GM21390 (cell line): ENCODE data around the gene SUCLG2.
"Not testable (repeated sequence)": the region's sequence is repeated elsewhere in the genome, so short reads cannot be mapped to it uniquely, and the experiment has no call there.

Experiments
- ATAC-seq: cut with Tn5 transposase; IDR thresholded peaks from one replicate; pipeline ENCODE4 v1.9.1; 2021; ENCODE audit not compliant: unreplicated experiment

Gene SUCLG2

DNA sequence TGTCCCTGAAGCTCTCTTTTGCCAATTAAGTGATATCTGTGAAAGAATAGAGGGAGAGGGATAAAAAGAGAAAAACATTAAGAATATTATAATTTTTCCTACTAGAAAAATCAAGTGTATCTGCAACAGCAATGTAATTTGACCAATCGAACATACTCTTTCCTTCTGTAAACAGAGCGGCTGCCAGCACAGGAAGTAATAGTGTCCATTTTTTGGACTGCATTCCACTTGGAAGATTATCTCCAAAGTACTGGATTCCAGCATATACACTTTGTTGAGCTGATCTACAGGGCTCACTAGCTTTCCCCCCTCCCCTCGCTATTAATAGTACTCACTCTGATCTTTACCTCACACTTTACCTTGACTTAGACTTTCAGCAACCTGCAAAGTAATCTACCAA, 90.4 kb downstream of the SUCLG2 start:
- ATAC-seq: no peak

- ATAC-seq: no peak
Measured at GRCh38 chr3:67561667-67562394, 92.6 kb downstream of the SUCLG2 start.

- no peak for ATAC-seq
Measured at GRCh38 chr3:67561266-67561665, 93.1 kb downstream of the SUCLG2 start.

DNA sequence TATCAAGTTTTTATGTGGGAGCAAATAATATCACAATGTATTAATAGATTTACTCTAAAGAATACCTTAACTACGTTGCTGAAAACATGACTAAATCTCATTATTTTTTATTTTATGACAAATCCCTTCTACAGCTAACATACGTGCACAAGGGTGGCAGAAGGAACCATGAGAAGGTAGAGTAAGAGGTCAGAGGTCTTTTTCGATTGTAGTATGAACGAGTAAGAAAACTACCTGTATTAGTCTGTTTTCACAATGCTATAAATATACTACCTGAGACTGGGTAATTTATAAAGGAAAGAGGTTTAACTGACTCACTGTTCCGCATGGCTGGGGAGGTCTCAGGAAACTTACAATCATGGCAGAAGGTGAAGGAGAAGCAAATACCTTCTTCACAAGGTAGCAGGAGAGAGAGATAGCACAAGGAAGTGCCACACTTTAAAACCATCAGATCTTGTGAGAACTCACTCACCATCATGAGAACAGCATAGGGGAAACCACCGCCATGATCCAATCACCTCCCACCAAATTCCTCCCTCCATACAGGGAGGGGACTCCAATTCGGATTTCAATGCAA, 95.3 kb downstream of the SUCLG2 start:
- no peak for ATAC-seq

DNA sequence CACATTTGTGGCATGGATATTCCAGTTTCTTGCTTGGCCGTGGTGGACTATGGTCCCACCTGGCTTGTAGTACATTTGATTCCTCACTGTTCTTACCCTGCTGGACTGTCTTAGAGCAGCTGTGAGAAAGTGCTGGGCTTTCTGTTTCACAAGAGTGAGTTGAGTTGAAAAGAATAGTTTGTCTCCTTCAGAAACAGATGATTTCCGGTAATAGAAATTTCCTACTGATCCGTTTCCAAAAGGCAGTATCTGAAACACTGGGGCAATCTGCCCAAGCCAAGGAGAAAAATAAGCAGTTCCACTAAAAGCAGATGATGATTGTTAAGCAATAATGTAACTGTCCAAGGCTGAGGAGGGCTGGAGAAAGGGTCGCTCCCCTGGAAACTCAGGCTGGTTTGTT, 96.0 kb downstream of the SUCLG2 start:
- ATAC-seq: no peak

- no peak for ATAC-seq
Measured at GRCh38 chr3:67557848-67558355, 96.5 kb downstream of the SUCLG2 start.

DNA sequence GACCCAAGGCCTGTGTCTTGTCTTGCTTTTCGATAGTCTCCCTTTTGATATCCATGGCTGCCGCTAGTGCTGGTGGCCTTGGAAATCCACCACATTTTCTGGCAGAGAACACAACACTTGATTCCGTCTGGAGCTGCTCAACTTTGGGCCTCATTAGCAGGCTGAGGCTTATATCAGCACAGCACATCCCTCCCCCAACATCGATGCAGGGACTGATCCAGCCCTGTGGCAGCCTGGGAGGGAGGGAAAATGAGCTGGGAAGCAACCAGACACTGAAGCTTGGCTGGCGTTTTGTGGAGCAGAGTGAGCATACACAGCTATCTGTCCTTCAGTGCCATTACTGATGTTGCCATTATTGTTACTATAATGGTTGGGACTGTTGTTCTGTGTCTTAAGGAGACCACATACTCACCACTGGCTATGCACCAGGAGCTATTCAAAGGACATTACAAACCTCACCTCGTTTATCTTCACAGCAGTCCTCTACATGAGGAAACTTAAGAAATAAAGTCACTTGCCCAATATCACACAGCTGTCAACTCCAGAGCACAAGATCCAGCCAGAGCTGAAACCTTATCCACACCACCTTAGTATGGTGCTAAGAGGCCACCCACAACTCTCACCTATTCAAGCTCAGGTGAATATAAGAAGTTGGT, 102.9 kb downstream of the SUCLG2 start:
- no peak for ATAC-seq

GRCh38 chr3:67550541-67550940, 103.9 kb downstream of the SUCLG2 start:
- ATAC-seq: no peak

DNA sequence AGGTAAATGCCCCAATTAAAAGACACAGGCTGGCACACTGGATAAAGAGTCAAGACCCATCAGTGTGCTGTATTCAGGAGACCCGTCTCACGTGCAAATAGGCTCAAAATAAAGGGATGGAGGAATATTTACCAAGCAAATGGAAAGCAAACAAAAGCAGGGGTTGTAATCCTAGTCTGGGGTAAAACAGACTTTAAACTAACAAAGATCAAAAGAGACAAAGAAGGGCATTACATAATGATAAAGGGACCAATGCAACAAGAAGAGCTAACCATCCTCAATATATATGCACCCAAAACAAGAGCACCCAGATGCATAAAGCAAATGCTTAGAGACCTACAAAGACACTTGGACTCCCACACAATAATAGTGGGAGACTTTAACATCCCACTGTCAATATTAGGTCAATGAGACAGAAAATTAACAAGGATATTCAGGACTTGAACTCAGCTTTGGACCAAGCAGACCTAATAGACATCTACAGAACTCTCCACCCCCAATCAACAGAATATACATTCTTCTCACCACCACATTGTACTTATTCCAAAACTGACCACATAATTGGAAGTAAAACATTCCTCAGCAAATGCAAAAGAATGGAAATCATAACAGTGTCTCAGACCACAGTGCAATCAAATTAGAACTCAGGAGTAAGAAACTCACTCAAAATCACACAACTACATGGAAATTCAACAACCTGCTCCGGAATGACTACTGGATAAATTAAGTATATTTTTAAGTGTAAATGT, 111.7 kb downstream of the SUCLG2 start:
- ATAC-seq: not testable (repeated sequence)

GRCh38 chr3:67540198-67540894, 114.1 kb downstream of the SUCLG2 start:
- ATAC-seq: no peak

- ATAC-seq: not testable (repeated sequence)
Measured at GRCh38 chr3:67537203-67537602, 117.2 kb downstream of the SUCLG2 start.

- no peak for ATAC-seq
Measured at GRCh38 chr3:67535006-67535405, 119.4 kb downstream of the SUCLG2 start.

- no peak for ATAC-seq
Measured at GRCh38 chr3:67534594-67534993, 119.8 kb downstream of the SUCLG2 start.

GRCh38 chr3:67531181-67532101, 123.0 kb downstream of the SUCLG2 start:
- ATAC-seq: no peak

GRCh38 chr3:67529915-67530314, 124.5 kb downstream of the SUCLG2 start:
- ATAC-seq: no peak

GRCh38 chr3:67529337-67529736, 125.1 kb downstream of the SUCLG2 start:
- no peak for ATAC-seq

DNA sequence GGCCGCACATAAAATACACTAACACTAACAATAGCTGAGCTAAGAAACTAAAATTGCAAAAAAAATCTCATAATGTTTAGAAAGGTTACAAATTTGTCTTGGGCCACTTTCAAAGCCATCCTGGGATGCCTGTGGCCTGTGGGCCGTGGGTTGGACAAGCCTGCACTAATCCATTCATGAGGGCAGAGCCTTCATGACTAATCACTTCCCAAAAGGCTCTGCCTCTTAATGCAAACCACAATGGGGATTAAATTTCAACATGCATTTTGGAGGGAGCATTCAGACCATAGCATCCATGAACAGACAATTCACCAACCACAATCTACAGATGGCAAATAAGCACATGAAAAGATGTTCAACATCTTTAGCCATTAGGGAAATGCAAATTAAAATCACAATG, 128.2 kb downstream of the SUCLG2 start:
- ATAC-seq: no peak

- no peak for ATAC-seq
Measured at GRCh38 chr3:67524046-67524445, 130.4 kb downstream of the SUCLG2 start.

DNA sequence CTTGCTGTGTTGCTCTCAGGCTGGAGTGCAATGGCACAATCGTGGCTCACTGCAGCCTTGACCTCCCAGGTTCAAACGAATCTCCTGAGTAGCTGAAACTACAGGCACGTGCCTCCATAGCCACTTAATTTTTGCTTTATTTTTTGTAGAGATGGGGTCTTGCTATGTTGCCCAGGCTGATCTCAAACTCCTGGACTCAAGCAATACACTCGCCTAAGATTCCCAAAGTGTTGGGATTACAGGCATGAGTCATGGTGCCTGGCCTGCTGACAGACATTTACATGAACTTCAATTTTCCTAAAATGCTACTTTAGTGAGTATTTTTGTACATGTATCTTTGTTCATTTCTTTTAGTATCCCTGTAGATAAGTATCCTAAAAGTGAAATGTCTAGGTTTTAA, 132.3 kb downstream of the SUCLG2 start:
- no peak for ATAC-seq
